Eye (tissue), 1 donor: Measurements from ENCODE around the gene CLTC.

ENCODE experiments used
- DNase-seq: peaks from one replicate; pipeline ENCODE4 v3.0.0-alpha.2; 2015

Gene CLTC

GRCh38 chr17:59733697-59734096 lies 114.0 kb downstream of the CLTC start:
- DNase-seq, result no peak

- no peak for DNase-seq
These were observed 114.5 kb downstream of the CLTC start for GRCh38 chr17:59734226-59734625.

GRCh38 chr17:59737324-59737723 lies 117.6 kb downstream of the CLTC start:
- no peak for DNase-seq

- no peak for DNase-seq
These were observed 124.1 kb downstream of the CLTC start for GRCh38 chr17:59743842-59744241.

GRCh38 chr17:59745040-59745439 lies 125.3 kb downstream of the CLTC start:
- no peak for DNase-seq
